Parathyroid adenoma (tissue), 2 donors: Measurements from ENCODE around the gene AP1S1.

Source experiments
- H2AFZ ChIP-seq: fragments of 300-600 bp; sonication (generic); one replicate; pipeline ENCODE4 v1.7.0; 2017; ENCODE audit warnings: antibody characterized with exemption, mild to moderate bottlenecking
- H3K27ac ChIP-seq: fragments of 300-600 bp; sonication (generic); one replicate; pipeline ENCODE4 v1.7.0; 2017
- H3K27me3 ChIP-seq: fragments of 300-600 bp; sonication (generic); one replicate; pipeline ENCODE4 v1.7.0; 2017; ENCODE audit warnings: low read length; ENCODE audit not compliant: control insufficient read depth, insufficient read depth
- H3K36me3 ChIP-seq: fragments of 300-600 bp; sonication (generic); one replicate; pipeline ENCODE4 v1.7.0; 2017; ENCODE audit warnings: low read length; ENCODE audit not compliant: control insufficient read depth, insufficient read depth
- H3K4me1 ChIP-seq: fragments of 300-600 bp; sonication (generic); one replicate; pipeline ENCODE4 v1.7.0; 2017; ENCODE audit warnings: control low read depth
- H3K4me2 ChIP-seq: fragments of 300-600 bp; sonication (generic); one replicate; pipeline ENCODE4 v1.7.0; 2017; ENCODE audit warnings: low read length
- H3K4me3 ChIP-seq: fragments of 300-600 bp; sonication (generic); one replicate; pipeline ENCODE4 v1.7.0; 2017; ENCODE audit warnings: low read depth, low read length
- H3K79me2 ChIP-seq: fragments of 300-600 bp; sonication (generic); one replicate; pipeline ENCODE4 v1.7.0; 2017; ENCODE audit warnings: control low read depth
- H3K9ac ChIP-seq: fragments of 300-600 bp; sonication (generic); one replicate; pipeline ENCODE4 v1.7.0; 2017; ENCODE audit warnings: mild to moderate bottlenecking
- H3K9me3 ChIP-seq: fragments of 300-600 bp; sonication (generic); one replicate; pipeline ENCODE4 v1.7.0; 2017; ENCODE audit warnings: low read length; ENCODE audit not compliant: control insufficient read depth
- CTCF ChIP-seq: fragments of 300-600 bp; sonication (generic); IDR thresholded peaks from one replicate; pipeline ENCODE4 v1.7.0; 2017; ENCODE audit warnings: antibody characterized with exemption, mild to moderate bottlenecking
- donor health status: primary hyperparathyroidism.

Gene AP1S1

GRCh38 chr7:101140339-101140699 lies 14.0 kb upstream of the AP1S1 start:
- no peak overlapping the region for H3K9ac ChIP-seq
- no peak overlapping the region for H3K27ac ChIP-seq
- H3K4me1 ChIP-seq: no peaks in the 10 kb centered on the region
- no peak overlapping the region for H2AFZ ChIP-seq
- no peak overlapping the region for H3K4me2 ChIP-seq
- no peak for TF ChIP-seq CTCF
- no peaks in the 10 kb centered on the region for H3K79me2 ChIP-seq
- H3K27me3 ChIP-seq: no peaks in the 10 kb centered on the region
- no peaks in the 10 kb centered on the region for H3K36me3 ChIP-seq
- H3K4me3 ChIP-seq: no peak overlapping the region
- no peaks in the 10 kb centered on the region for H3K9me3 ChIP-seq

- TF ChIP-seq CTCF: no peak
- H3K4me1 ChIP-seq: no peaks in the 10 kb centered on the region
- H3K27me3 ChIP-seq: no peaks in the 10 kb centered on the region
- H3K9me3 ChIP-seq: no peaks in the 10 kb centered on the region
- H3K4me2 ChIP-seq: no peak overlapping the region
- H2AFZ ChIP-seq: no peak overlapping the region
- no peak overlapping the region for H3K4me3 ChIP-seq
- H3K9ac ChIP-seq: no peak overlapping the region
- no peaks in the 10 kb centered on the region for H3K79me2 ChIP-seq
- H3K27ac ChIP-seq: no peak overlapping the region
- H3K36me3 ChIP-seq: no peaks in the 10 kb centered on the region
Measured at GRCh38 chr7:101140746-101141382, 13.4 kb upstream of the AP1S1 start.

GRCh38 chr7:101151908-101152651 lies 2.2 kb upstream of the AP1S1 start:
- no peak overlapping the region for H3K4me3 ChIP-seq
- H3K4me1 ChIP-seq: peaks cover 9% of the 10 kb centered on the region
- no peak overlapping the region for H3K4me2 ChIP-seq
- H3K27me3 ChIP-seq: no peaks in the 10 kb centered on the region
- H2AFZ ChIP-seq: no peak overlapping the region
- no peaks in the 10 kb centered on the region for H3K9me3 ChIP-seq
- H3K9ac ChIP-seq: no peak overlapping the region
- no peak for TF ChIP-seq CTCF
- H3K79me2 ChIP-seq: no peaks in the 10 kb centered on the region
- no peaks in the 10 kb centered on the region for H3K36me3 ChIP-seq
- H3K27ac ChIP-seq: no peak overlapping the region

- Histone ChIP-seq H2AFZ (peak overlapping the region; percentile 84), H3K36me3 (no peaks in the 10 kb centered on the region), H3K4me3 (peak overlapping the region; percentile 67), H3K4me1 (peaks cover 9% of the 10 kb centered on the region), H3K27me3 (no peaks in the 10 kb centered on the region), H3K9ac (peak overlapping the region; percentile 76), H3K4me2 (peak overlapping the region; percentile 89), H3K79me2 (no peaks in the 10 kb centered on the region), H3K9me3 (no peaks in the 10 kb centered on the region), H3K27ac (no peak overlapping the region)
- TF ChIP-seq CTCF: no peak
Measured at GRCh38 chr7:101154693-101155102, 422 bp downstream of the AP1S1 start.
